HG03095 (cell line): ENCODE results near the gene SERPINE3.
A peak's percentile ranks its signal among the peaks of the same experiment; 100 is the strongest.

Experiments used
- ATAC-seq: cut with Tn5 transposase; IDR thresholded peaks from one replicate; pipeline ENCODE4 v1.9.1; 2021; ENCODE audit warnings: moderate library complexity; ENCODE audit not compliant: unreplicated experiment

The SERPINE3 gene

DNA sequence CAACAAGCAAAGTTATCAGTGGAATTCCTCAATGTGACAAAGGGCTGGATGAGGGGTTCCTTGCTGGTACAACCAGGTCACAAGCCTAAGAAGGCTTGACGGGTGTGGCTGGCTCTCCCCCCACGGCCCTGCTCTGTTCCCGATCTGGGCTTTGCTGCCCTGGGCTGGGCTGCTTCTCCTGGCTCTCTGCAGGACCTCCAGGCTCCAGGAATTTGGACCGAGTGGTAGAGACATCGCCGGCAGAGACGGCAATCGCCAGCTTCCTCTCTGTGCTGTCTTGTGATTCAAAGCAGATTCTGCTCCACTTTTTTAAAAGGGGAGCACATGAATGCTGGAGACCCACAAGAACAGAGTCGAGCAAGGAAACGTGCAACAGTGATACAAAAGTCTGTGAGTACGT lies at the start of gene SERPINE3:
TSS of gene SERPINE3 (plus strand) at position 338 of the 400 bp plus-strand sequence. CDS start 1,401 bp downstream, outside the sequence.
- no peak for ATAC-seq

DNA sequence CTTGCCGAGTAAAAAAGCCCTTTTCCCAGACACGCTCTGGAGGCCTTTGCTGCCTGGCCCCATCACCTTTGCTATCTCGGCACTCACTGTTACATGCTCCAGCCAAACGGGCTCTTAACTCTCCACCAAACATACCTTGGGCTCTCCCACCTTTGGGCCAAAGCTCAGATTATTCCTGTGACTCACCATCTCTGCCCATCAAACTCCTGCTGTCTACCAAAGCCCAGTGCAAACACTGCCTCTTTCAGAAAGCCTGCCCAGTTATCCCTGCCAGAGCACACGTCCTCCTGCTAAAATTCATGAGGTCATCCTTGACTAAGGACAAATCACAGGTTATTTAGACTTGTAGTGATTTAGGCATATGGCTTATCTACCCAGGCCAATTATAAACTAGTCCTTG lies 48.1 kb upstream of the SERPINE3 start:
- ATAC-seq: no peak

DNA sequence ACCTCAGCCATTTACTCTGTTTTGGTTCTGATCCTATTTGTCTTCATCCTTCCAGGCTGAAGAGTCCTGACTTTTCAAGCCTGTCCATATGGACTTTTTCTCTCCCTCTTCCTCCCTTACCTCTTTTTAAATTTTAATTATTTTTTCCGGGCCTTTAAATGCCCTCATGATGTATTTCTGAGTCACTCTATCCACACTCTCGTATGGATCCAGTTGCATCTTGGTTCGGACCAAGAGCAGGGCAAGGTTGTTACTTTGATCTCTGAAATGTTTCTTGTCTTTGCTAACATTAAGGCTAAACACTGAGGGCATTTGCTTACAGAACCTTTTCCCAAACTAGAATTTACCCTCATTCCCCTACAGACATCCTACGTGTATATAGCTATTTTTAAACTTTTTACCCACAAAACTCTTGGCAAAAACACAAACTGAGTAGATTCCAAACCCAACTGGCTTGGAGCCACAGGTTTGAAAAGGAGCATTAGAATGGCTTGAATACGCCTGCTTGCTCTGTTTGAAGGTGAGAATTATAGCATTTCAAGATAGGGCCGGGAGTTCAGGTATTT lies 47.4 kb upstream of the SERPINE3 start:
- ATAC-seq: no peak

DNA sequence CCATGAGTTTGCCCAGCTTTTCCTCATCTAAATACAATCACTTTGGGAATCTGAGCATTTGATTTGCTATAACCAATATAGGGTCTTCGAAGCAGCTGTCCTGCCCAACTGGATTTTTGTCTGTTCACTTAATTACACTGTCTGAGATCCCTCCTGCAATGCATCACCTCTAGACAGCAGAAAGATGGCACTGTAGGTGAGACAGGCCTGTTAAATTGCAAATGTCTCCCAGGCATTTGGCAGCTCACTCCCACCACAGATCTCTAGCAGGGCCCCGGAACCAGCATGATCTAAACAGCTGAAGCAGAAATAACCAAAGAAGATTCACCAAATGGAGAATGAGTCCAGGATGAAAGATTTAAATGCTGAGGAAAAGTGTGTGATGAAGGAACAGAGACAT lies 41.9 kb upstream of the SERPINE3 start:
- ATAC-seq: no peak

DNA sequence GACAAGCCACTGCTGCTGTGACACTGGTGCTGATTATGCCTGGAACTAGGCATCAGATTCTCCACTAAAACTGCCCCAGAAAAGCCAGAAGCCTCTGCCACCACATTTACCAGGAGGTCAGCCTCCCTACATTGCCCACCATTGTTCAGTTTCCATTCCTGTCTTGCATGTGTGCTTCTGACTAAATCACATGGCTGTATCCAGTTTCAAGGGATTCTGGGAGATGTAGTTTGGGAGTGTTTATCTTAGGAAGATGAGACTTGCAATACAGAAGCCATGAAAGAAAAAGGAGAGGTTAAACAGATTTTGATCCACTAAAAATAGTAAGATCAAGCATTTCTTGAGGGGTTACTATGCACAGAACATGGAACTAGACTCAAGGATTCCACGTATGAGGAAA lies 40.7 kb upstream of the SERPINE3 start:
- no peak for ATAC-seq

DNA sequence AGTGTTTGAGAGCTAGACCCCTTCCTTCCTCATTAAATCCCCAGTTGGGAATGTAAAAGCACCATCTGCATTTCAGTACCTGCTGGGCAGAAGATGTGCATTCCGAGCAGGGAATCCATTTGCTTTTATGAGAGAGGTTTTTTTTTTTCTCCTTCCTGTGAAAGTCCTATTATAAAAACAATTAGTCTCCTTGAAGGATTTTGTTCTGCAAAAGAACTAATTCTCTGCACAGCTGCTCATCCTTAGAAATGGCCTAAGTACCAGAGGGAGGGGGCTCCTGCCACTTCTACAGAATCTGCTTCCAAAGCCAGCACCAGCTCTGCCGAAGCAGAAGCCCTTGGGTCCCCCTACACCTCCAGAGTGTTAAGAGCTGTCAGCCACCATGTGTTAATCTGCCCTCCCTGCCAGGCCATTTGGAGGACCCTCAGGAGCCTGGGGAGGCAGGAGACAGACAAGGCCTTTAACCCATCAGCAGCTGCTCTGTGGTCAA lies 36.4 kb upstream of the SERPINE3 start:
- no peak for ATAC-seq

DNA sequence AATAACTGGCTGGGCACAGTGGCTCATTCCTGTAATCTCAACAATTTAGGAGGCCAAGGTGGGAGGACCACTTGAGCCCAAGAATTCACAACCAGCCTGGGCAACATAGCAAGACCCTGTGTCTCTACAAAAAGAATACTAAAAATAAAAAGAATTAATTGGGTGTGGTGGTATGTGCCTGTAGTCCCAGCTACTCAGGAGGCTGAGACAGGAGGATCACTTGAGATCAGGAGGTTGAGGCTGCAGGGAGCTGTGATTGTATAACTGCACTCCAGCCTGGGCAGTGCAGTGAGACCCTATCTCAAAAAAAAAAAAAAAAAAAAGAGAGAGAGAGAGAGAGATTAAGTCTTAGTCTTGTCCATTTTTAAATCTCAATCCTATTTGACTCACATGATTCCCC lies 35.6 kb upstream of the SERPINE3 start:
- no peak for ATAC-seq

DNA sequence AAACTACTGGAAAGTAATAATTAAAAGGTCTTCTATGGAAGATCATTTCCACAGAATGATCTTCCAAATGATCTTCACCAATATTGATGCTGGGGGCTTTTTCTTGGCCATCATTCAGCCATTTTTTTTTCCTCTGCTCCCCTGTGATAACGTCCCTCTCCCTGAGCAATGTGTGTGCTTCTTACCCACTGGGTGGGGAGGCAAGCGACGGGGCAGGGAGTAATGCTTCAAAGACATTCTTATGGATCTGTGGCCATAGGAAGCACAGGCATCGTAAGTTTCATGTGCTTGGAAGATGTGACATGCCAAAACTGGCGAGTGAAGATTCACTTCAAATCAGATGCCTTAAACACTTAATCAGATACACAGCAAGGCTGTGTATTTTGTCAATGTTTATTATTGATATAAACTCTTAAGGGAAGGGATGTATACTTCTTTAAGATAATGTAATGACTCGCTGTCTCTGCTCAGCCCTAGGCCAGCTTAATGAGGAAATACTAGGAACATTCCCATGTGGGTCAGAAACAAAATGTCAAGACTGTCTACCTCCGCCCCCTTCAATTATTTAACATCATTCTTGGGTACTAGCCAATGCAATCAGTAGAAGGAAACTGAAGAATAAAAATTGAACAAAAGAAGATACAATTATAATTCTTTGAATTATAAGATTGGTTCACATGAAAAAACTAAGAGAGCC lies 34.1 kb upstream of the SERPINE3 start:
- no peak for ATAC-seq

DNA sequence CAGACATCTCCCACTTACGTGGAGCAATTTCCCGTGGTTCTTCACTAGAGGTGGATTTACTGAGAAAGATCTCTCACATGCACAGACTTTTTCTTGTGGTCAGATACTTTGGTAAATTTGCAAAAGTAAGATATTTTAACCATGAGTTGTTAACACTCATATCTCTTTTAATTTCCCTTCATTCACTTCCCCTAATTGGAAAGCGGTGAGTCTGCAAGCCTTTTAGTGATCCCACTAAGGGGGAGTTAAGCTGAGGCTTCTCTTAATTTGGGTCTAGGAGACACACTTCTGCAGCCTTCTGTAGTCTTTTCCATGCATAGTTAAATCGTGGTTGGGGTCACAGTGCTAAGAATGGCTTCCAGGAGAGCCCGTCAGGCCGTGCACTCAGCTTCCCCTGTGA lies 30.7 kb upstream of the SERPINE3 start:
- no peak for ATAC-seq

DNA sequence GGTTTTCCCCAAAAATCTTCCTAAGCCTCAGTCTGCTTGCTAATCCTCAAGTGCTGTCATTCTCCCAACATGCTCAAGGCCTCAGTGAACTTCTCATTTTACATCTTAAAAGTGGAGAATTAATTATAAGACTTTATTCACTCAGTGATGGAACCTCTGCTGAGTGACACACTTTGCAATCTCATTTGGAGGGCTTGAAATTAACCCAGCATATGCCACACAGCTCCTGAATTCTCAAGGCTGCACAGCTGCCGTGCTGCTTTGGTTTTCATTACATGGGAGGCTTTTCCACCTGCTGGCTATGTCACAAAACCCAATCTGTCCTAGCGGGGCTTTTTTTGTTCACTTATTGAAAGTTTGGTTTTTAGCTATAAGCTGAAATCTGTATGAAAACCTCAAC lies 28.3 kb upstream of the SERPINE3 start:
- no peak for ATAC-seq

DNA sequence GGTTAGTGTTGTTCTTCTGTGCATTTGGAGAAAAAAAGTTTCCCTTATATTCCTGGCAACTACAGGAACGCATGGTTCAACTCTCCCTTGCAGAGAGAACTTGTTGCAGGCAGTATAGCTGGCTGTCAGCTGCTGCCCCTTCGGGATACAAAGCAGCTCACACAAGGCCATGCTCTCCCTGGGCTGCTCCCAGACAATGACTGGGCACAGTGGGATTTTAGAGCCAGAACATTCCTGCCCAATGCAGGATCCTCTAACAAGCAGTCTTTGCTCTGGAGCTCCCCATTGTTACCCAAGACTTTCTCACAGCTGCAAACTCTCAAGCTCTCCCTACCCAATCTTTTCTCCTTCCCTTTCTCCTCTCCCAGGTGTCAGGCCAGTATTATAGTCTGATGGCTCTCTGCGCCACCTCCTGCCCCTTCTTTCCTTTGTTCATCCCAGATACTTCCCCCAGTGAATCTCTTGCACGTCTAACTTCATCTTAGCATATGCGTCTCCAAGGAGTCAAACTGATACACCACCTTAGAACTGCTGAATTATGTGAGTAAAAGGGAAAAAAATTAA lies 27.5 kb upstream of the SERPINE3 start:
- no peak for ATAC-seq

DNA sequence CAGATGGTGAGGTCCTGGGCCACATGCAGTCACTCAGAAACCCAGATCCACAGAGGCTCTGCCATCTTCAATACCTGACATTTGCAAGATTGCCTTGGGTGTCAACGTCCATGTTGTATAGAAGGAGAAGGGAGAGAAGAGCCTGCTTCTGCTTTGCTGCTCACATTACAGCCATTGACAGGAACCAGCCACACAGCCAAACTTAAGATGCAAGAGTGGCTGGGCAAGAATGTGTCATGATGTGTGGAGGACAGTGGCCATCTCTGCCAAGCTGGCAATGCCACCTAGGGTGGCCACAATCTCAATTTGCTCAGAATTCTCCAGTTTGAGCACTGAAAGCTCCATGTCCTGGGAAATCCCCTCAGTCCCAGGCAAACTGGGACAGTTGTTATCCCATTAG lies 25.9 kb upstream of the SERPINE3 start:
- ATAC-seq: no peak

DNA sequence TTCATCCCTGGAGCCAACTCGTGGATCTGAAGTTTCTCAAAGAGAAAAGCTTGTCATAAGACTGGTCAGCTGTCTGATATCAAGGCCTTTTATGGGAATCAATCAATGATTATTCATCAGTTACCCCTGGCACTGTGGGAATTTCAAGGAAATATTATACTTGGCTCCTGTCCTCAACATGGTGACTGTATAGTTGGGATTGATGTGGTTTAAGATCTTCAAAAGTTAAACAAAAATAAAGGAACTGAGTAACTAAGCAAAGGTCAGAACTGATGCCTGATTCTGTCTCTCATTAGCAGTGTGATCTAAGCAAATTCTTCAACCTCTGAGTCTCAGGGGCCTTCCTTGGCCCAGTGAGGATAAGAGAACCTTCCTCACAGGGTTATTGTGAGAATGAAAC lies 22.2 kb upstream of the SERPINE3 start:
- ATAC-seq: no peak

DNA sequence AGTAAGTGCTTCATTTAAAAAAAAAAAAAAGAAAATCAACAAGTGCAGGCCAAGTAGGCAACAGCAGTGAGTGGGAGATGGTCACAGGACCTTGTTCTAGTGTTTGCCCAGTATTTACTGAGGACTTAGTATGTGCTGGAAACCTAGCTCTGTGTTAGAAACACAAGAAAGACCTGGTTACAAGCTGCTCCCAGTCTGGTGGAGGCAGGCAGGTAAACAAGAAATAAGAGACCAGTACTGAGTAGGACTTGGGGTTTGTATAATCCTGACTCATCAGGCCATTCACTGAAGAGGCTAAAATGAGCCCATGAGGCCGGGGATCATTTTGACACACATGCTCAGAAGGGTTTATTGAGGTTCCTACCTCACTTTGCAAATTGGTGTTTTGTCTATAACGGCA lies 21.5 kb upstream of the SERPINE3 start:
- ATAC-seq: no peak

DNA sequence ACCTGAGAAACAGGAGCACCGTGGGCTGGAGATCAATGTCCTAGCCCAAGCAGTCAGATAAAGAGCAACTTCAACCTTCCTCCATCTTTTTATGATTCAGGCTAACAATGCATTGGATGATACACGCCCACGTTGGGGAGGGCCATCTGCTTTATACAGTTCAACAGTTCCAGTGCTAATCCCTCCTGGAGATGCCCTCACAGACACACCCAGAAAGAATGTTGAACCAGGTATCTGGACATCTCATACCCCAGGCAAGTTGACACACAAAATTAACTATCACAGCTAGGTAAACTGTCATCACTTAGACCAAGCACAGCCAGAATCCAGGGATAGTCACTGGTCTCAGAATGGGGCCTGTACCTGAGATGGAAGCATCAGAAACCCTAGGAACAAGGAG lies 20.6 kb upstream of the SERPINE3 start:
- no peak for ATAC-seq

DNA sequence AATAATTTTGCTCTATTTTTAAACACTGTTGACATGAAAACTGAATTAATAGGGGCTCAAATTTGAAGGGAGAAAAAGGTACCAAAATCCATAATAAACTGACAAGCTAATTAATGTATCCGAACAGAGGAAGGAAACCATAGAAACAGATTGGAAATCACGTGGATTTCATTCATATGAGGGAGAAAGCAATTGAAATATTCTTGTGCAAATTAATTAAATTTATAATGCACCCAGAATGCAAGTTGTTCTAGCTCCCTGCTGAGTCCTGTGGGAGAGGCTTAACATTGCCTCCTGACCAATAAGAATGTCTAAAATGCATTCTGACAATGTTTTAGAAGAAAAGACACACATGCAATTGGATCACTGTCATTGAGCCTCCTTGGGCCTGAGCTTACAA lies 17.7 kb upstream of the SERPINE3 start:
- no peak for ATAC-seq

DNA sequence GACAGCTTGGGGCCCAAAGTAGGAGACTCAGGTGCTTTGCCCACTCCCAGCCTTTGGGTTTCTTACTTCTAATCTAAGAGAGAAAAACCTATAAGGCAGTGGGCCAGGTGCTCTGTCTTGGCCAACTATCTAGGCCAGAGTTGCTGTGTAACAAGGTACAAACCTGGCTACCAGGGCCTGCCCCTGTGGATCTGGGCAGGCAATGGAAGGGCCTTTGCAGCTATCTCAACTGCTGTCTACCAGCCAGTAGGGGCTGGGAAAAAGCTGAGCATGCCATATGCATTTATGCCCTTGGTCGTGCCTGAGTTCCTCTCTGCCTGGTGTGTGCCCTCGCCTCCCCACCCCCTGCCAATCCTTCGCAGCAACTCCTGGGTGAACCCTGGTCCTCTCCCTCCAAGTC lies 16.7 kb upstream of the SERPINE3 start:
- no peak for ATAC-seq

DNA sequence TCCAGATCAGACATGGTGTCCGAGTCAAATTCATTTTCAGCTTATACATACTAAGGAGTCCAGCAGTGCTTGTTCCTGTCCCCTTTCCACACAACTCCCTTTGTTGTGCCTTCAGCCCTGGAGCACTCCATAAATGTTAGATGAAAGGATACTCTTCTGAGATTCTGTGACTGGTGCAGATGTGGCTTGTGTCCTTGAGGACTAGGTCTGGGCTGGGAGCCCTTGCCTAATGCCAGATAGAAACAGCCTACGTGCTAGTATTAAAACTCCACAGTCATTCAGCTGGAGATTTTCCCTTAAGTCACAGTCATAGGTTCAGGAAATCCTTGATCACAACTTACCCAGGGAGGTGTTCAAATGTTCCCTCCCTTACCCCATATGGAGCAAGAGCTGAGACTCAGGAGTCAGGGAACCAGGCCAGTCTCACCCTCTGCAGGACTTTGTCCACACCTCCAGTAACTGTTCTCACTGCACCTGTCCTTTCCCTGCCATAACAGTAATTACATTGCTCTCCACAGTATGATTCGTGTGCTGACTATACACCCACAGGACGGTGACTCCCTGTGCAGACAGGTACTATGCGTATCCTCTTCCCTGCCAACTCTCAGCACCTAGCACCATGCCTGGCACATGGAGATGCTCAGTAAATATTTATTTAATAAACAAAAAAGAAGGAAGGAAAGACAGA lies 15.5 kb upstream of the SERPINE3 start:
- ATAC-seq: no peak

DNA sequence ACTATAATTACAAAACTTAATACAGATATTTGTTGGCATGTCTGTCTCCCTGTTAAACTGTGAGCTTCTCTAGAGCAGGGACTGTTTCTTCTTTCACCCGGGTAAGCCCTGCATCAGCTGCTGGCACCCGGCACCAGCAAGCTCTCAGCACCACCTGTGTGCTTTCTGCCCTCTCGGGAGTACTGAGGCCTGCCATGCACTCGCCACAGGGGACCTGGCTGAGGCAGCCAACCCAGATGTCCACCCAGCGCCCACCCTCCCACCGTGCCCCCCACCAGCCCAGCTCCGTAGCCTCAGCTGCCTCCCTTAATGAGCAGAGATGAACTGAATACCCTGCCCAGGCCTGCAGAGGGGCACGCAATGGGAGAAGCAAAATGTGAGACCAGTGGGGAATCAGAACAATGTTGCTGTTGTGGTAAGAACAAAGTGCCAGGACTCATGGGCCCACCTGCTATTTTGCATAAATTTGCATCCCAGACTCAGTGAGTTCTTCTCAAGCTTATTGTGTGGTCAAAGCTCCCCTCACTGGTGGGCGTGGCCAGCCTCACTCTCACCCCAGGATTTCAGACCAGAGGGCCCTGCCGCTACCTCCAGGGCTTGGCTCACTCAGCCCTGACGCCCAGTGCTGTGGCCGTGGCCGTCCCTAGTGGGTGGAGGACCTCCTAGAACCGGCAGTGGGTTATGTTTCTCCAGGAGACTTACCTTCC lies 14.6 kb upstream of the SERPINE3 start:
- ATAC-seq: peak; percentile 47

DNA sequence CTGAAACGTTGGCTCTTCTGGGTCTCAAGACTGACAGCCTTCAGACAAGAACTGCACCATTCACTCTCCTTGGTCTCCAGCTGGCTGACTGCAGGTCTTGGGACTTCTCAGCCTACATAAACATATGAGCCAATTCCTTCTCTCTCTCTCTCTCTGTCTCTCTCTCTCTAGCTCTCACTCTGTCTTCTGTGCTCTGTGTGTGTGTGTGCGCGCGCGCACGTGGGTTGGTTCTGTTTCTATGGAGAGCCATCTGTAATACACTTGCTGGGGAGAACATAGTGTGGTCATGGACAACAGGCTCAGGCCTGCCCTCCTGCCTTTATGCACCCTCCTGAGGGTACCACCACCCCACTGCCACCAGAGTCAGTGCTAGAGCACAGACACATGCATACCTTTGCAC lies 13.7 kb upstream of the SERPINE3 start:
- ATAC-seq: no peak

DNA sequence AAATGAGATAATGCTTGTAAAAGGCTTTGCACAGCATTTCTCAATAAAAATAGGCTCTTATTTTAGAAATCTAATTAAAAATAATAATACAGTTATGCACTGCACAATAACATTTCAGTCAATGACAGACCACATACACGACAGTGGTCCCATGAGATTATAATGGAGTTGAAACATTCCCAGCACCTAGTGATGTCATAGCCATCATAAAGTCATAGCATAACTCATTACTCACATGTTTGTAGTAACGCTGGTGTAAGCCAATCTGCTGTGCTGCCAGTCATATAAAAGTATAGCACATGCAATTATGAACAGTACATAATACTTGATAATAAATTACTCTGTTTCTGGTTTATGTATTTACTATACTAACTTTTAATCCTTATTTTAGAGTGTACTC lies 12.7 kb upstream of the SERPINE3 start:
- ATAC-seq: no peak
